Activated CD4-positive, alpha-beta T cell treated with anti-CD3 and anti-CD28 coated beads, Interleukin-2, Interleukin-4, amounts not matched to agents 100 ng/mL and 50 ng/mL, durations not matched to agents 16 hours and 8 hours (primary cell): ENCODE measurements around the gene C11orf91.
"Not testable (repeated sequence)": the region's sequence is repeated elsewhere in the genome, so short reads cannot be mapped to it uniquely, and the experiment has no call there.

Experiments
- DNase-seq: peaks from one replicate; pipeline ENCODE4 v3.0.0-alpha.2; 2020; ENCODE audit warnings: low spot score

The C11orf91 gene

GRCh38 chr11:33700502-33701271, at the start of gene C11orf91:
TSS of gene C11orf91 (minus strand) at chr11:33700826. CDS start at chr11:33700740, 86 bp downstream.
- peak; percentile 94 for DNase-seq

- DNase-seq: no peak
These were observed 47.4 kb upstream of the C11orf91 start for GRCh38 chr11:33747979-33748378.

- no peak for DNase-seq
These were observed 42.7 kb upstream of the C11orf91 start for GRCh38 chr11:33743291-33743690.

GRCh38 chr11:33742249-33742851, 41.7 kb upstream of the C11orf91 start:
- no peak for DNase-seq

- no peak for DNase-seq
These were observed 41.2 kb upstream of the C11orf91 start for GRCh38 chr11:33741806-33742205.

- DNase-seq: no peak
These were observed 36.8 kb upstream of the C11orf91 start for GRCh38 chr11:33737362-33737821.

- peak; percentile 88 for DNase-seq
These were observed 35.7 kb upstream of the C11orf91 start, which contains the start of gene CD59 for GRCh38 chr11:33736148-33736812. TSS of gene CD59 (minus strand) at chr11:33736423. CDS start at chr11:33722445, 13,978 bp downstream.

GRCh38 chr11:33735271-33736147, 34.9 kb upstream of the C11orf91 start:
- DNase-seq: peak; percentile 61

GRCh38 chr11:33734441-33735270, 34.0 kb upstream of the C11orf91 start:
- no peak for DNase-seq

GRCh38 chr11:33733980-33734379, 33.4 kb upstream of the C11orf91 start:
- DNase-seq: no peak

GRCh38 chr11:33731723-33732531, 31.3 kb upstream of the C11orf91 start:
- peak; percentile 61 for DNase-seq

- no peak for DNase-seq
These were observed 30.1 kb upstream of the C11orf91 start for GRCh38 chr11:33730716-33731115.

GRCh38 chr11:33729072-33729664, 28.5 kb upstream of the C11orf91 start:
- not testable (repeated sequence) for DNase-seq

- not testable (repeated sequence) for DNase-seq
These were observed 26.9 kb upstream of the C11orf91 start for GRCh38 chr11:33727539-33727938.

- DNase-seq: no peak
These were observed 24.9 kb upstream of the C11orf91 start for GRCh38 chr11:33725496-33725895.

- no peak for DNase-seq
These were observed 24.0 kb upstream of the C11orf91 start for GRCh38 chr11:33724644-33725035.

- peak; percentile 35 for DNase-seq
These were observed 22.7 kb upstream of the C11orf91 start for GRCh38 chr11:33723238-33723881.

GRCh38 chr11:33722590-33723234, 22.1 kb upstream of the C11orf91 start:
- DNase-seq: peak; percentile 83

- DNase-seq: no peak
These were observed 21.4 kb upstream of the C11orf91 start for GRCh38 chr11:33721984-33722383.
